ENCODE measurements around the gene LDAF1.
"Not testable (repeated sequence)": the region's sequence is repeated elsewhere in the genome, so short reads cannot be mapped to it uniquely, and the experiment has no call there.

GRCh38 chr16:21156011-21156410 lies 2.5 kb upstream of the LDAF1 start:
- not testable (repeated sequence) for TF ChIP-seq POLR2AphosphoS5 (IDR thresholded peaks at IDR 0.05); CTCF (IDR thresholded peaks at IDR 0.05 in 8 of 11, conservative IDR thresholded peaks at IDR 0.05 in 3 of 11)

Data from spleen (tissue), 7 donors.